Hepatocyte (in vitro differentiated cells): Measurements from ENCODE around the gene VPREB1.

Experiments used
- EZH2 ChIP-seq: fragments of 200-600 bp; sonication (generic); IDR thresholded peaks from 2 replicates; pipeline ENCODE4 v1.6.1; 2016; ENCODE audit warnings: antibody characterized with exemption, mild to moderate bottlenecking, borderline replicate concordance
- EZH2phosphoT487 ChIP-seq: fragments of 200-600 bp; sonication (generic); IDR thresholded peaks from one replicate; pipeline ENCODE4 v1.6.1; 2018; ENCODE audit warnings: antibody characterized with exemption, mild to moderate bottlenecking, low read depth, moderate library complexity; ENCODE audit not compliant: unreplicated experiment, severe bottlenecking
- TF ChIP-seq, protein P1 (sequence below): fragments of 200-600 bp; sonication (generic); IDR thresholded peaks from 2 replicates; pipeline ENCODE4 v1.5.1; 2016; ENCODE audit warnings: antibody characterized with exemption, mild to moderate bottlenecking; ENCODE audit not compliant: poor library complexity

- TF ChIP-seq, protein P1, sequence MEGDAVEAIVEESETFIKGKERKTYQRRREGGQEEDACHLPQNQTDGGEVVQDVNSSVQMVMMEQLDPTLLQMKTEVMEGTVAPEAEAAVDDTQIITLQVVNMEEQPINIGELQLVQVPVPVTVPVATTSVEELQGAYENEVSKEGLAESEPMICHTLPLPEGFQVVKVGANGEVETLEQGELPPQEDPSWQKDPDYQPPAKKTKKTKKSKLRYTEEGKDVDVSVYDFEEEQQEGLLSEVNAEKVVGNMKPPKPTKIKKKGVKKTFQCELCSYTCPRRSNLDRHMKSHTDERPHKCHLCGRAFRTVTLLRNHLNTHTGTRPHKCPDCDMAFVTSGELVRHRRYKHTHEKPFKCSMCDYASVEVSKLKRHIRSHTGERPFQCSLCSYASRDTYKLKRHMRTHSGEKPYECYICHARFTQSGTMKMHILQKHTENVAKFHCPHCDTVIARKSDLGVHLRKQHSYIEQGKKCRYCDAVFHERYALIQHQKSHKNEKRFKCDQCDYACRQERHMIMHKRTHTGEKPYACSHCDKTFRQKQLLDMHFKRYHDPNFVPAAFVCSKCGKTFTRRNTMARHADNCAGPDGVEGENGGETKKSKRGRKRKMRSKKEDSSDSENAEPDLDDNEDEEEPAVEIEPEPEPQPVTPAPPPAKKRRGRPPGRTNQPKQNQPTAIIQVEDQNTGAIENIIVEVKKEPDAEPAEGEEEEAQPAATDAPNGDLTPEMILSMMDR, result peak; percentile 75
- TF ChIP-seq EZH2phosphoT487 (no peak), EZH2 (no peak)
Measured at GRCh38 chr22:22195265-22196017, 49.1 kb upstream of the VPREB1 start.
